Mucosa of rectum (tissue), 2 donors: ENCODE measurements around the gene PRPF19.
"Not testable (repeated sequence)": the region's sequence is repeated elsewhere in the genome, so short reads cannot be mapped to it uniquely, and the experiment has no call there.

ENCODE experiments used
- H3K27ac ChIP-seq, 2 donors: one replicate each; pipeline ENCODE4 v1.7.0; 2013; ENCODE audit warnings: inconsistent platforms in 2 of 2, low read depth in 2 of 2, low read length in 2 of 2
- H3K27me3 ChIP-seq, 2 donors: one replicate each; pipeline ENCODE4 v1.7.0; 2013; ENCODE audit warnings: low read length in 2 of 2; ENCODE audit not compliant: control insufficient read depth in 2 of 2, insufficient read depth in 2 of 2
- H3K36me3 ChIP-seq, 2 donors: one replicate each; pipeline ENCODE4 v1.7.0; 2013; ENCODE audit warnings: low read length in 2 of 2; ENCODE audit not compliant: control insufficient read depth in 2 of 2, insufficient read depth in 2 of 2
- H3K4me1 ChIP-seq, 2 donors: one replicate each; pipeline ENCODE4 v1.7.0; 2013; ENCODE audit warnings: low read length in 2 of 2, mild to moderate bottlenecking in 1 of 2; ENCODE audit not compliant: control insufficient read depth in 2 of 2, insufficient read depth in 2 of 2
- H3K4me3 ChIP-seq, 2 donors: one replicate each; pipeline ENCODE4 v1.7.0; 2013; ENCODE audit warnings: low read length in 2 of 2
- H3K9ac ChIP-seq, 2 donors: one replicate each; pipeline ENCODE4 v1.7.0; 2013; ENCODE audit warnings: low read length in 2 of 2, low read depth in 1 of 2, mild to moderate bottlenecking in 1 of 2
- H3K9me3 ChIP-seq, 2 donors: one replicate each; pipeline ENCODE4 v1.7.0; 2013; ENCODE audit warnings: low read length in 2 of 2; ENCODE audit not compliant: control insufficient read depth in 2 of 2
- donor health status: healthy.
- donor health status: Normal muscosa, but diverticular disease.

The PRPF19 gene

DNA sequence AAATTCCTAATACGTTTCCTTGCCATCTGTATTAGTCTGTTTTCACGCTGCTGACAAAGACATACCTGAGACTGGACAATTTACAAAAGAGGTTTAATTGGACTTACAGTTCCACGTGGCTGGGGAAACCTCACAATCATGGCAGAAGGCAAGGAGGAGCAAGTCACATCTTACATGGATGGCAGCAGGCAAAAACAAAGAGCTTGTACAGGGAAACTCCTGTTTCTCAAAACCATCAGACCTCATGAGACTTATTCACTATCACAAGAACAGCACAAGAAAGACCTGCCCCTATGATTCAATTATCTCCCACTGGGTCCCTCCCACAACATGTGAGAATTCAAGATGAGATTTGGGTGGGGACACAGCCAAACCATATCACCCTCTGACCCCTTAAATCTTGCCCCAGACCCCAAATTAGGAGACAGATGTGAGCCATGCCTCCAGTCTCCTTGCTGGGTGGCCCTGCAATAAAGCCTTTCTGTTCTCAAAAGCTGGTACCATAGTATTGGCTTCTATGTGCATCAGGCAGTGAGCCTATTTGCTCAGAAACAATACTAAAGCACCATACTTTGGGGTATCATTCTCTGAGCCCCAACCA is 3.4 kb upstream of the PRPF19 start:
- not testable (repeated sequence) for H3K9me3 ChIP-seq, H3K9ac ChIP-seq, H3K4me3 ChIP-seq, H3K27me3 ChIP-seq, H3K36me3 ChIP-seq
- H3K4me1 ChIP-seq = peaks cover 15 to 20% of the 10 kb centered on the region in 2 donors
- peak overlapping the region in 1 of 2 donors; percentile 44 for H3K27ac ChIP-seq

DNA sequence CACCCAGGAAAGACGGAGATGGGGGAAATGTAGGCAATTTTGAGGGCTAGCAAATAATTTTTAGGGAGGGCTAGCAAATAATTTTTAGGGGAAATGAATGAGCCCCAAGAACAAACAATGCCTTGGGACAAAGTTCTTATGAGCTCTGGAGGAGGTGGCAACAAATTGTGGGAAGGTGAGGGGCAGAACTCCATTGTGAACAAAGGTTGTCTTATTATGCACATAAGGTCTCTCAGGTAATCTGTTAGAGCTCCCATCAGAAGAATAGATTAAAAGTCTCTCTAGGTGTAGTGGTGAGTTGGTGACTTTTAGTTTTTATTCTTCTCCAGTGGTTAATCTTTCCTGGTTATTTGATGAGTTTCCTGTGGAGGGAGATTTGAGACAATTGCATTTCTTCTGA is 2.4 kb upstream of the PRPF19 start:
- no peak overlapping the region for H3K27ac ChIP-seq
- H3K36me3 ChIP-seq = no peaks in the 10 kb centered on the region
- H3K4me1 ChIP-seq = peaks cover 18 to 24% of the 10 kb centered on the region in 2 donors
- no peak overlapping the region for H3K4me3 ChIP-seq
- no peaks in the 10 kb centered on the region for H3K27me3 ChIP-seq
- no peak overlapping the region for H3K9ac ChIP-seq
- H3K9me3 ChIP-seq = no peaks in the 10 kb centered on the region

DNA sequence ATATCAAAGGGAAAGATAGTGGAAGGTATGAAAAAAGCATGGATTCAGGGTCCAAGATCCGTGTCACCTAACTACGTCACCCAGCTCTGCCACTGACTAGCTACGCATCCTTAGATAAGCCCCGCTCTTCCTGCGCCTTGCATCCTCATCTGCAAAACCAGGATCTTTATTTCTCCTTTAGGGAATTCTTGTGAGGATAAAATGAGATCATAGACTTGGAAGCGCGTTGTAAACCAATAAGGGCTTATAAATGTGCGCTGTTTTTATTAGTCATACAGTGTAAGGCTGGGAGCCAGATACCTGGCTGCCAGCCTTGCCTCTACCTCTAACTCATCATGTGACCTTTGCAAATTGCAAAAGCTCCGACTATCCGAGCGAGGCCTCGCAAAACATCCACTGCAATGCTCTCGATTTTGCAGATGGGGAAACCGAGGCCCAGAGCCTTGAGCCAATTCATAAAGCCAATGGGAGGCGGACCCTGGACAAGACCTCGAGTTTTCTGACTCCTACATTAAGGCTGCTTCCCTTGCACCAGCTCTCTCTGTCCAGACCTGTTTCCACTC is 753 bp downstream of the PRPF19 start:
- no peaks in the 10 kb centered on the region for H3K9me3 ChIP-seq
- H3K36me3 ChIP-seq = peaks cover 26 to 30% of the 10 kb centered on the region in 2 donors
- H3K27ac ChIP-seq = peak overlapping the region; percentile 89 to 91
- peak overlapping the region; percentile 80 to 90 for H3K9ac ChIP-seq
- H3K27me3 ChIP-seq = no peaks in the 10 kb centered on the region
- H3K4me1 ChIP-seq = peaks cover 12 to 19% of the 10 kb centered on the region in 2 donors
- peak overlapping the region; percentile 75 to 95 for H3K4me3 ChIP-seq

DNA sequence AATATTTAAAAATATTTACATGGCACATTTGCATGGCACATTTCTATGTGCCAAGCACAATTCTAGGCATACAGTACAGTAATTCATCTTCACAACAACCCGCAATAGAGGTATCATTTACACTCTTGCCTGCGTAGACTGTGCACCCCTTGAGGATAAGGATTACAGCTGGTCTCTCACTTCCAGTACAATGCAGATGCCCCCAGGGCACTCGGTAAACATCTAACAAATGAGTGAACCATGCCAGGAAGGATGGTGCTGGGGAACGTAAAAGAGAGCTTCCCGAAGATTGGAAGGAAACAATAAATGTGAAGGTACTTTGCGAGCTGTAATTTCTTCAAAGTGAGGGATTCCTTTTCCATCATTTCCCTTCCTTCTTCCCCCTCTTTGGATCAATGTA is 1.3 kb downstream of the PRPF19 start:
- H3K27me3 ChIP-seq = no peaks in the 10 kb centered on the region
- no peaks in the 10 kb centered on the region for H3K9me3 ChIP-seq
- H3K9ac ChIP-seq = peak overlapping the region; percentile 80 to 90
- H3K27ac ChIP-seq = peak overlapping the region in 1 of 2 donors; percentile 89
- peaks cover 12 to 18% of the 10 kb centered on the region in 2 donors for H3K4me1 ChIP-seq
- H3K36me3 ChIP-seq = peaks cover 32 to 36% of the 10 kb centered on the region in 2 donors
- H3K4me3 ChIP-seq = peak overlapping the region; percentile 75 to 95

DNA sequence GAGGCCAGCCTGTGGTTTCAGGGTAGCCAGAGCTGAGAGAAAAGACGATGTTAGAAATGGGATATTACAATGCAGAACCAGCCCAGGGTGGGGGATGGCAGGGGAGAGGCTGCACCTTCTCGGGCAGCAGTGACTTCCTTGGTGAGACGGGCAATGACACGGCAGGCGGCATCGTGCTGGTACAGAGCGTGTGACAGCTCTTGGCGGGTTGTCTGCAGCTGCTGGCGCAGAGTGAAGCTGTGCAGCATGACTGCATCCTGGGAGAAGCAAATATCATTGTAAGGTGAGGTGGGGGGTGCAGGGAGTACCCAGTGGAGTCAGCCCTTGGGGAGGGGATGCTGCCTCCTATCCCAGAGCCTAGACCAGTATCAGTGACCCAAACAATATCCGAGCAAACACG is 3.8 kb downstream of the PRPF19 start:
- no peak overlapping the region for H3K9ac ChIP-seq
- H3K9me3 ChIP-seq = no peaks in the 10 kb centered on the region
- H3K27ac ChIP-seq = no peak overlapping the region
- peaks cover 50 to 56% of the 10 kb centered on the region in 2 donors for H3K36me3 ChIP-seq
- no peaks in the 10 kb centered on the region for H3K27me3 ChIP-seq
- H3K4me3 ChIP-seq = no peak overlapping the region
- peaks cover 12 to 23% of the 10 kb centered on the region in 2 donors for H3K4me1 ChIP-seq

DNA sequence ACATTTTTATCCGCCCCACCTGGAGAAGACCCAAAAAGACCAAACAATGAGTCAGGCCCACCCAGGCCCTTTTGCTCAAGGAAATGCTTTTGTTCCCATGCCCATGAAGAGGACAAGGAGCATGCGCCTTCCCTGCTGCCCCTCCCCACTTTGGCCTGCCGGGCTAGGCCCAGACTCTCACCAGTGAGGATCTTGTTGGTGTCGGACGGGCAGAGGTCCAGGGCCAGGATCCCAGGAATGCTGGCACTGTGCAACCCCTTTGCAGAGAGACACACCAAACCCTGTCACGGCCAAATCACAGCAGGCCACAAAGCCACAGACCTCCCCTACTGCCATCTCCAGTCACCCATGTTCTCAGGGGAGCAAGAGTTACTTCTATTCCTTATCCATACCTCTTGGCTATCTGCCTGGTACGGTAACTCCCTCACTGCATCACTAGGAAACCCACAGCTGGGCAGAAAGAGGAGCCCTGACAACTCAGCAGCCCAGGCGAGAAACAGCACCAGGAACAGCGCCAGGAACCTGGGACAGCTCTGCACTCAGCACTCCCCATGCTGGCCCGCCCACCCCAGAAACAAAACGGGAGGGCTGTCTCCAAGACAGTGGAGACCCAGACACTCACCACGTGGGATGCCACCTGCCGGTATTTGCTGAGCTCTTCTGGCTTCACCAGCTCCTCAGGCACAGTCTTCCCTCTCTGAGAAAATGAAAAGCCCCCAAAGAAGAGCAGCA is 5.5 kb downstream of the PRPF19 start:
- Histone ChIP-seq H3K27ac (no peak overlapping the region), H3K4me3 (no peak overlapping the region), H3K36me3 (peaks cover 66 to 71% of the 10 kb centered on the region in 2 donors)

DNA sequence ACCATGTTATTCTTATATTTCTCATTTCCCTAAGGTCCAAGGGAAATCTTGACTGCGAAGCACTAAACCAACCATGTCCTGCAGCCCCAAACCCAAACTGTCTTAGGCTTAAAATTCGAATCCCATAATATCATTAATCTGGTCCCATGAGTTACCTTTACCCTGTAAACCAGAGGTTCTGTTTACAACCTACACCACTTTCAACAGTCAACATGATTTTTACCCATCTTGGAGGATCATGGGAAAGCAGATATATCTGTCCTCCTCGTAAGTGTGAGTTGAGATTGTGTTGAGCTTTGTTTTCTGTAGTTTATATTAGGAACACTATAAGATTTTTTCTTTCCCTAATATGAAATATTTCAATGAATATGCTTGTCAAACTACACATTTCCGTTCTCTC is 6.4 kb downstream of the PRPF19 start:
- Histone ChIP-seq H3K36me3 (peaks cover 67 to 77% of the 10 kb centered on the region in 2 donors), H3K27ac (no peak overlapping the region), H3K9ac (no peak overlapping the region), H3K27me3 (no peaks in the 10 kb centered on the region), H3K4me1 (peaks cover 7 to 28% of the 10 kb centered on the region in 2 donors), H3K4me3 (no peak overlapping the region), H3K9me3 (no peaks in the 10 kb centered on the region)

More for the DNA sequence above, 5.5 kb downstream of the PRPF19 start:
- Histone ChIP-seq H3K9ac (no peak overlapping the region), H3K9me3 (no peaks in the 10 kb centered on the region), H3K4me1 (peaks cover 10 to 26% of the 10 kb centered on the region in 2 donors), H3K27me3 (no peaks in the 10 kb centered on the region)

DNA sequence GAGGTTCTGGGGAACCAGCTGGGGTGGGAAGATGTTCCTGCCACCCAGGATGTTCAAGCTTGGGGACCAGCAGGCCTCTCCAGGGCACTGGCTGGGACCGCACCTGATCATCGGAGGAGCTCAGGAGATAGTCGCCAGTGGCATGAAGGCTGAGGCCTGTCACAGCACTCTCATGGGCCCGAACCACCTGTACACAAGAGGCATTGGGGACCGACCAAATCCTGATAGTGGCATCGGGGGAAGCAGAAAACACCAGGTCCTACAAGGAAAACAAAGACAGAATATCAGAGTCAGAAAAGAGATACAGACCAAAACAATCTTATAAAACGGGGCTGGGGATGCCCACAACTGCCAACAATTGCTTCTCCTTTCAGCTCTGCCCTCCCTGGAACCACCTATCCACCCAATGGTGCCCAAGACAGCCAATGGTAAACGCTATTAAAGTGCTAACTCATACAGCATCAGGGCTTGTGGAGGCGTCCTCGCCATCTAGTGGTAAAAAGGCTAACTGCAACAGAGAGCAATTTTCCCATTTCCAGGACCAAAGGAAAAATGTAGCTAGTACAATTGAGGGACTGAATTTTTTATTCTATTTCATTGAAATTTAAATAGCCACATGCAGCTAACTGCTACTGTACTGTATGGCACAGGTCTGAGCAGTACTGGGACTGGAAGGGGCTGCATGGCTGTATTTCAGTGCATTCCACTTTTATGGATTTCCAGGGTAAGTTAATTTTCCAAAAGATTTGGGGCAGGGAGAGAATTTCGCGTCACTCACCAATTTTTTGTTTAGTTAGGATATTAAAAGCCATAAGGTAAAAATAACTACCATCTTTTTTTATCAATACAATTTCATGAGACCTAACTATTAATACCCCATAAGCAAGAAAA is 7.1 kb downstream of the PRPF19 start:
- Histone ChIP-seq H3K9me3 (no peaks in the 10 kb centered on the region), H3K36me3 (peaks cover 74 to 84% of the 10 kb centered on the region in 2 donors), H3K4me1 (peaks cover under 1 to 26% of the 10 kb centered on the region in 2 donors), H3K9ac (no peak overlapping the region), H3K27me3 (no peaks in the 10 kb centered on the region), H3K4me3 (no peak overlapping the region), H3K27ac (no peak overlapping the region)

DNA sequence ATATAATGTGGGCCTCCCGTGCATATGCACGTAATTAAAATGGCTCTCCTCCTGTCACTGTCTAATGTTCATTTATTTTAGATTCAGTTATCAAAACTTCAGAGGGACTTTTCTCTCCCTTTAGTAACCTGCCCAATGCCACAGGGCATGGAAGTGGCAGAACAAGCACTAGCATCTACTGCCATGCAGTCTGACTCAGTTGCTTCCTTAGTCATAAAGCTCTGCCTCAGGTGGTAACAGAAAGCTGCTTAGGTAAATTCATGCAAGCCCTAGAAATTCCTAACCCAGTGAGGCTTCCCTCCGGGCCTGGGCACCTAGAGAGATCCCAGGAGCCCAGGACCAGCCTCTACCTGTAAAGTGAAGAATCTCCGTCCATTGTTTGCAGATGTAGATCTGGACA is 8.9 kb downstream of the PRPF19 start:
- H3K36me3 ChIP-seq = peaks cover 72 to 73% of the 10 kb centered on the region in 2 donors
- no peak overlapping the region for H3K9ac ChIP-seq
- H3K27ac ChIP-seq = no peak overlapping the region
- no peaks in the 10 kb centered on the region for H3K9me3 ChIP-seq
- H3K4me1 ChIP-seq = peaks cover 0 to 27% of the 10 kb centered on the region in 2 donors
- no peaks in the 10 kb centered on the region for H3K27me3 ChIP-seq
- no peak overlapping the region for H3K4me3 ChIP-seq
